Measurements from ENCODE around the gene FAM13A.

- TF ChIP-seq, protein P1, sequence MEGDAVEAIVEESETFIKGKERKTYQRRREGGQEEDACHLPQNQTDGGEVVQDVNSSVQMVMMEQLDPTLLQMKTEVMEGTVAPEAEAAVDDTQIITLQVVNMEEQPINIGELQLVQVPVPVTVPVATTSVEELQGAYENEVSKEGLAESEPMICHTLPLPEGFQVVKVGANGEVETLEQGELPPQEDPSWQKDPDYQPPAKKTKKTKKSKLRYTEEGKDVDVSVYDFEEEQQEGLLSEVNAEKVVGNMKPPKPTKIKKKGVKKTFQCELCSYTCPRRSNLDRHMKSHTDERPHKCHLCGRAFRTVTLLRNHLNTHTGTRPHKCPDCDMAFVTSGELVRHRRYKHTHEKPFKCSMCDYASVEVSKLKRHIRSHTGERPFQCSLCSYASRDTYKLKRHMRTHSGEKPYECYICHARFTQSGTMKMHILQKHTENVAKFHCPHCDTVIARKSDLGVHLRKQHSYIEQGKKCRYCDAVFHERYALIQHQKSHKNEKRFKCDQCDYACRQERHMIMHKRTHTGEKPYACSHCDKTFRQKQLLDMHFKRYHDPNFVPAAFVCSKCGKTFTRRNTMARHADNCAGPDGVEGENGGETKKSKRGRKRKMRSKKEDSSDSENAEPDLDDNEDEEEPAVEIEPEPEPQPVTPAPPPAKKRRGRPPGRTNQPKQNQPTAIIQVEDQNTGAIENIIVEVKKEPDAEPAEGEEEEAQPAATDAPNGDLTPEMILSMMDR (IDR thresholded peaks at IDR 0.05; ENCODE audit: low read depth, low read length): no peak
- TF ChIP-seq POLR2A (IDR thresholded peaks at IDR 0.05; ENCODE audit: extremely low read depth, insufficient read length) (no peak), MYC (IDR thresholded peaks at IDR 0.05; ENCODE audit: low read depth, low read length) (peak; percentile 58)
Measured at GRCh38 chr4:88803600-88804096, 253.3 kb downstream of the FAM13A start.
